GM23338 (cell line): Measurements from ENCODE around the gene ZNF76.
"Not testable (repeated sequence)": the region's sequence is repeated elsewhere in the genome, so short reads cannot be mapped to it uniquely, and the experiment has no call there.

ENCODE experiments used
- CREB1 ChIP-seq: fragments of 250-450 bp; sonication (Bioruptor Pico); IDR thresholded peaks from 2 replicates; pipeline ENCODE4 v1.5.0; 2020; ENCODE audit warnings: low read depth, mild to moderate bottlenecking, moderate library complexity
- EZH2 ChIP-seq: fragments of 200-600 bp; sonication (generic); IDR thresholded peaks from one replicate; pipeline ENCODE4 v1.8.0; 2017; ENCODE audit warnings: antibody characterized with exemption, mild to moderate bottlenecking, low read depth; ENCODE audit not compliant: unreplicated experiment
- EZH2phosphoT487 ChIP-seq: fragments of 200-600 bp; sonication (generic); IDR thresholded peaks from one replicate; pipeline ENCODE4 v1.8.1; 2018; ENCODE audit warnings: antibody characterized with exemption; ENCODE audit not compliant: unreplicated experiment
- JUNB ChIP-seq: IDR thresholded peaks from one replicate; pipeline ENCODE4 v1.6.1; 2016; ENCODE audit warnings: antibody characterized with exemption; ENCODE audit not compliant: unreplicated experiment
- NANOG ChIP-seq: IDR thresholded peaks from 2 replicates; pipeline ENCODE4 v1.6.1; 2016; ENCODE audit warnings: antibody characterized with exemption, borderline replicate concordance
- POLR2AphosphoS5 ChIP-seq: IDR thresholded peaks from 2 replicates; pipeline ENCODE4 v1.6.1; 2016; ENCODE audit warnings: antibody characterized with exemption, low read depth
- TF ChIP-seq, protein P1 (sequence below), 2 experiments: fragments of 200-600 bp in 1 of 2; sonication (generic) in 1 of 2; conservative IDR thresholded peaks; 2 replicates each; pipeline versions ENCODE4 v1.5.1 to v1.6.1; 2016 to 2017; ENCODE audit warnings: antibody characterized with exemption in 2 of 2, low read depth in 2 of 2, mild to moderate bottlenecking in 2 of 2, moderate library complexity in 1 of 2
- TF ChIP-seq, protein P2 (sequence below): IDR thresholded peaks from one replicate; pipeline ENCODE4 v1.6.1; 2018; ENCODE audit warnings: antibody characterized with exemption; ENCODE audit not compliant: unreplicated experiment

DNA sequence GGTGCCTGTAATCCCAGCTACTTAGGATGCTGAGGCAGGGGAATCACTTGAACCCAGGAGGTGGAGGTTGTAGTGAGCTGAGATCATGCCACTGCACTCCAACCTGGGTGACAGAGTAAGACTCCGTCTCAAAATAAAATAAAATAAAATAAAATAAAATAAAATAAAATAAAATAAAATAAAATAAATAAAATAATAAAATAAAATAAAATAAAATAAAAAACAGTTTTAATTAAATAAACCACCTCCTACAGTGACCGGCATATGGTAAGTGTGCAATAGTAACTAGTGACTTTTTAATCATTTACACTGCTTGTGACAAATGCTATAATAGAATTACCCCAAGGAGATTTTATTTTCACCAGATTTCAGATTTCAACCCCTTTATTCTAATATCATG, 49.0 kb downstream of the ZNF76 start:
- TF ChIP-seq, protein P1, sequence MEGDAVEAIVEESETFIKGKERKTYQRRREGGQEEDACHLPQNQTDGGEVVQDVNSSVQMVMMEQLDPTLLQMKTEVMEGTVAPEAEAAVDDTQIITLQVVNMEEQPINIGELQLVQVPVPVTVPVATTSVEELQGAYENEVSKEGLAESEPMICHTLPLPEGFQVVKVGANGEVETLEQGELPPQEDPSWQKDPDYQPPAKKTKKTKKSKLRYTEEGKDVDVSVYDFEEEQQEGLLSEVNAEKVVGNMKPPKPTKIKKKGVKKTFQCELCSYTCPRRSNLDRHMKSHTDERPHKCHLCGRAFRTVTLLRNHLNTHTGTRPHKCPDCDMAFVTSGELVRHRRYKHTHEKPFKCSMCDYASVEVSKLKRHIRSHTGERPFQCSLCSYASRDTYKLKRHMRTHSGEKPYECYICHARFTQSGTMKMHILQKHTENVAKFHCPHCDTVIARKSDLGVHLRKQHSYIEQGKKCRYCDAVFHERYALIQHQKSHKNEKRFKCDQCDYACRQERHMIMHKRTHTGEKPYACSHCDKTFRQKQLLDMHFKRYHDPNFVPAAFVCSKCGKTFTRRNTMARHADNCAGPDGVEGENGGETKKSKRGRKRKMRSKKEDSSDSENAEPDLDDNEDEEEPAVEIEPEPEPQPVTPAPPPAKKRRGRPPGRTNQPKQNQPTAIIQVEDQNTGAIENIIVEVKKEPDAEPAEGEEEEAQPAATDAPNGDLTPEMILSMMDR (conservative IDR thresholded peaks at IDR 0.05; ENCODE audit: low read depth in 2 of 2), result not testable (repeated sequence)
- not testable (repeated sequence) for TF ChIP-seq POLR2AphosphoS5; EZH2; CREB1 (CRISPR knock-in tag); EZH2phosphoT487; NANOG; JUNB
- TF ChIP-seq, protein P2, sequence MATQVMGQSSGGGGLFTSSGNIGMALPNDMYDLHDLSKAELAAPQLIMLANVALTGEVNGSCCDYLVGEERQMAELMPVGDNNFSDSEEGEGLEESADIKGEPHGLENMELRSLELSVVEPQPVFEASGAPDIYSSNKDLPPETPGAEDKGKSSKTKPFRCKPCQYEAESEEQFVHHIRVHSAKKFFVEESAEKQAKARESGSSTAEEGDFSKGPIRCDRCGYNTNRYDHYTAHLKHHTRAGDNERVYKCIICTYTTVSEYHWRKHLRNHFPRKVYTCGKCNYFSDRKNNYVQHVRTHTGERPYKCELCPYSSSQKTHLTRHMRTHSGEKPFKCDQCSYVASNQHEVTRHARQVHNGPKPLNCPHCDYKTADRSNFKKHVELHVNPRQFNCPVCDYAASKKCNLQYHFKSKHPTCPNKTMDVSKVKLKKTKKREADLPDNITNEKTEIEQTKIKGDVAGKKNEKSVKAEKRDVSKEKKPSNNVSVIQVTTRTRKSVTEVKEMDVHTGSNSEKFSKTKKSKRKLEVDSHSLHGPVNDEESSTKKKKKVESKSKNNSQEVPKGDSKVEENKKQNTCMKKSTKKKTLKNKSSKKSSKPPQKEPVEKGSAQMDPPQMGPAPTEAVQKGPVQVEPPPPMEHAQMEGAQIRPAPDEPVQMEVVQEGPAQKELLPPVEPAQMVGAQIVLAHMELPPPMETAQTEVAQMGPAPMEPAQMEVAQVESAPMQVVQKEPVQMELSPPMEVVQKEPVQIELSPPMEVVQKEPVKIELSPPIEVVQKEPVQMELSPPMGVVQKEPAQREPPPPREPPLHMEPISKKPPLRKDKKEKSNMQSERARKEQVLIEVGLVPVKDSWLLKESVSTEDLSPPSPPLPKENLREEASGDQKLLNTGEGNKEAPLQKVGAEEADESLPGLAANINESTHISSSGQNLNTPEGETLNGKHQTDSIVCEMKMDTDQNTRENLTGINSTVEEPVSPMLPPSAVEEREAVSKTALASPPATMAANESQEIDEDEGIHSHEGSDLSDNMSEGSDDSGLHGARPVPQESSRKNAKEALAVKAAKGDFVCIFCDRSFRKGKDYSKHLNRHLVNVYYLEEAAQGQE, result not testable (repeated sequence)
